GM12878 (cell line): ENCODE results near the gene IGSF23. TPM values are rescaled to one million over a fixed set of nuclear protein-coding genes. Genes with fewer than 3 reads are reported as not detected.

Source experiments
- ATAC-seq: fragments of 200-7000 bp; cut with Tn5 transposase; 3 replicates; pipeline ENCODE4 v1.9.1; 2020; ENCODE audit warnings: mild to moderate bottlenecking, moderate library complexity
- Bru-seq: library from RNA; stranded (reverse); fragments of 400-500 nt; gene quantifications from one replicate; lab custom pipeline; 2021; lab: Mats Ljungman, UMichigan
- BruChase-seq, 2 experiments: library from RNA; stranded (reverse); fragments of 400-500 nt; gene quantifications; one replicate each; lab custom pipeline; 2021; lab: Mats Ljungman, UMichigan
- BruUV-seq: library from RNA; stranded (reverse); fragments of 400-500 nt; replicated peaks from 2 replicates; lab custom pipeline; 2021; lab: Mats Ljungman, UMichigan
- CTCF ChIA-PET: fragments of 300-600 bp; sonication (Branson Sonifier 250); formaldehyde crosslinking; extraction: SDS; loops from one replicate; lab custom pipeline; 2021; ENCODE audit warnings: inconsistent platforms; lab: Yijun Ruan, JAX
- POLR2A ChIA-PET: fragments of 350-600 bp; formaldehyde crosslinking; extraction: SDS; loops from one replicate; lab custom pipeline; 2021; ENCODE audit warnings: inconsistent platforms; lab: Charles Lee
- RAD21 ChIA-PET: fragments of 300-600 bp; sonication (Branson Sonifier 250); formaldehyde crosslinking; loops from one replicate; lab custom pipeline; 2023; ENCODE audit warnings: antibody characterized with exemption; ENCODE audit not compliant: unreplicated experiment; lab: Charles Lee
- SMC1A ChIA-PET: fragments of 300-600 bp; sonication (Branson Sonifier 250); formaldehyde crosslinking; loops from one replicate; lab custom pipeline; 2023; ENCODE audit not compliant: unreplicated experiment, uncharacterized antibody; lab: Charles Lee
- DNase-seq: peaks from one replicate; pipeline ENCODE4 v3.0.0-alpha.2; 2011; ENCODE audit warnings: low read depth, low spot score
- FAIRE-seq: peaks from 3 replicates; lab custom pipeline; 2011; peaks lifted over from hg19 to GRCh38; lab: Jason Lieb, UNC
- H2AFZ ChIP-seq: 2 replicates; pipeline ENCODE4 v1.6.0; 2011; ENCODE audit warnings: low read depth, low read length, control low read depth; ENCODE audit not compliant: control insufficient read depth
- H3K27ac ChIP-seq: 2 replicates; pipeline ENCODE4 v1.5.1; 2011; ENCODE audit warnings: control low read depth; ENCODE audit not compliant: control insufficient read depth, insufficient read depth
- H3K27me3 ChIP-seq, 2 experiments: replicated peaks in 1 of 2; 2 replicates each; pipeline versions ENCODE4 v1.6.0 to v1.6.1; 2011; ENCODE audit warnings: low read length in 1 of 2; ENCODE audit not compliant: control insufficient read depth in 2 of 2, insufficient read depth in 2 of 2
- H3K36me3 ChIP-seq, 2 experiments: 2 replicates each; pipeline ENCODE4 v1.5.1; 2011; ENCODE audit warnings: low read length in 1 of 2; ENCODE audit not compliant: control insufficient read depth in 2 of 2, insufficient read depth in 2 of 2
- H3K4me1 ChIP-seq: 2 replicates; pipeline ENCODE4 v1.6.1; 2011; ENCODE audit warnings: mild to moderate bottlenecking, low read length, moderate library complexity, mixed read lengths; ENCODE audit not compliant: control insufficient read depth, insufficient read depth
- H3K4me2 ChIP-seq: 2 replicates; pipeline ENCODE4 v1.6.0; 2011; ENCODE audit warnings: control low read depth; ENCODE audit not compliant: control insufficient read depth, insufficient read depth
- H3K4me3 ChIP-seq: fragments of 200-600 bp; sonication (generic); 2 replicates; pipeline ENCODE4 v1.5.1; 2016
- H3K79me2 ChIP-seq: 2 replicates; pipeline ENCODE4 v1.6.0; 2011; ENCODE audit warnings: low read length; ENCODE audit not compliant: control insufficient read depth, insufficient read depth
- H3K9ac ChIP-seq: 2 replicates; pipeline ENCODE4 v1.8.0; 2011; ENCODE audit warnings: low read length, control low read depth, mixed read lengths; ENCODE audit not compliant: control insufficient read depth, insufficient read depth
- H3K9me3 ChIP-seq: replicated peaks from 3 replicates; pipeline ENCODE4 v1.5.1; 2011; ENCODE audit warnings: mild to moderate bottlenecking, low read length; ENCODE audit not compliant: control insufficient read depth, insufficient read depth
- H4K20me1 ChIP-seq: 2 replicates; pipeline ENCODE4 v1.6.0; 2011; ENCODE audit not compliant: control insufficient read depth, insufficient read depth
- BRCA1 ChIP-seq: IDR thresholded peaks from 2 replicates; pipeline ENCODE4 v1.6.1; 2011; ENCODE audit warnings: low read depth, low read length, improper control_type of control experiment
- MEF2A ChIP-seq: IDR thresholded peaks from 2 replicates; pipeline ENCODE4 v1.6.1; 2011; ENCODE audit warnings: low read depth, mild to moderate bottlenecking, low read length, moderate library complexity; ENCODE audit not compliant: insufficient read depth
- SREBF2 ChIP-seq: IDR thresholded peaks from 2 replicates; pipeline ENCODE4 v1.6.1; 2012; ENCODE audit warnings: mild to moderate bottlenecking, low read length
- ZNF274 ChIP-seq: IDR thresholded peaks from one replicate; pipeline ENCODE4 v1.8.0; 2011; ENCODE audit not compliant: insufficient read length, insufficient read depth
- WGBS: methylation state at CpG from one replicate; pipeline ENCODE4 v1.1.6; 2016; ENCODE audit warnings: low lambda C conversion rate; ENCODE audit not compliant: insufficient replicate concordance, insufficient coverage; ENCODE audit errors: missing lambda C conversion rate; 5-methylcytosine and 5-hydroxymethylcytosine counted together
- in situ Hi-C: fragments of 300-500 bp; cut with MboI; formaldehyde crosslinking; loops from 9 replicates; pipeline ENCODE4 v1.14.3; 2018; ENCODE audit warnings: mixed read lengths
- intact Hi-C: fragments of 100-400 bp; cut with micrococcal nuclease; formaldehyde crosslinking; loops from one replicate; pipeline ENCODE4 v1.14.2; 2022; ENCODE audit not compliant: unreplicated experiment
- long read RNA-seq, 2 experiments: library from polyadenylated mRNA; unstranded; transcript quantifications; one replicate each; pipeline ENCODE4 v2.0.0, GENCODE V29; 2019 to 2020
- polyA minus RNA-seq, 3 experiments: library from RNA; depleted of rRNA, polyadenylated mRNA; stranded (reverse); fragments of >200 nt; gene quantifications; 2 replicates each; pipeline ENCODE4 v1.2.3, GENCODE V29; 2011
- polyA plus RNA-seq, 11 experiments: library from polyadenylated mRNA; depleted of rRNA in 4 of 11; unstranded in 6 of 11; stranded (reverse) in 5 of 11; fragments of >200 nt; fragmentation: Nextera tagmentation in 4 of 11; fragmentation: Illumina TruSeq in 1 of 11; extraction: Ambion mirVana in 4 of 11; extraction: Trizol in 1 of 11; gene quantifications; 1 replicate in 1 of 11; 2 replicates in 10 of 11; pipeline versions ENCODE4 v1.2.1 to v1.2.3, GENCODE V29; 2011 to 2016; ENCODE audit warnings: inconsistent platforms in 2 of 11, missing spikeins in 2 of 11, low read depth in 1 of 11
- total RNA-seq, 4 experiments: library from RNA; depleted of rRNA in 3 of 4; stranded (reverse); fragments of >200 nt in 3 of 4; fragmentation: Illumina TruSeq in 1 of 4; extraction: Trizol in 1 of 4; gene quantifications; 2 replicates each; pipeline versions ENCODE4 v1.2.1 to v1.2.3, GENCODE V29; 2013 to 2021

IGSF23 gene
- not detected in 2 replicates for total RNA-seq (2013; cell fraction: nucleolus; rRNA removed)
- total RNA-seq (2014; rRNA removed), result not detected in 2 replicates
- not detected in 2 replicates for total RNA-seq (2014; rRNA removed; fragmentation: Illumina TruSeq; extraction: Trizol)
- not detected in 2 replicates for total RNA-seq (2021)
- not detected for polyA plus RNA-seq (2011; ENCODE audit: low read depth)
- polyA plus RNA-seq (2011; rRNA removed), result not detected in 2 replicates
- polyA plus RNA-seq (2011; cell fraction: cytosol; rRNA removed), result not detected in 2 replicates
- polyA plus RNA-seq (2011; cell fraction: nucleus; rRNA removed), result not detected in 2 replicates
- not detected in 2 replicates for polyA plus RNA-seq (2012)
- not detected in 2 replicates for polyA plus RNA-seq (2014; fragmentation: Illumina TruSeq; extraction: Trizol)
- not detected for polyA plus RNA-seq (2014; fragmentation: Nextera tagmentation; extraction: Ambion mirVana)
- polyA plus RNA-seq (2014; rRNA removed), result not detected in 2 replicates
- not detected for polyA plus RNA-seq (2016; fragmentation: Nextera tagmentation; extraction: Ambion mirVana)
- not detected in 2 replicates for polyA minus RNA-seq (2011; rRNA and poly(A)+ RNA removed)
- not detected in 2 replicates for polyA minus RNA-seq (2011; cell fraction: cytosol; rRNA and poly(A)+ RNA removed)
- polyA minus RNA-seq (2011; cell fraction: nucleus; rRNA and poly(A)+ RNA removed), result not detected in 2 replicates
- Bru-seq, nascent RNA, result percentile 3 among the genes with signal in this experiment
- BruChase-seq, experiment 1, labeled RNA remaining after a 6-hour chase, result percentile 4 among the genes with signal in this experiment
- percentile 4 among the genes with signal in this experiment for BruChase-seq, experiment 2, labeled RNA remaining after a 2-hour chase
- long read RNA-seq, experiment 1, result 0 reads
- long read RNA-seq, experiment 2, result 0 reads

GRCh38 chr19:44613295-44614178, at the start of gene IGSF23:
Gene IGSF23, plus strand, starts transcription at chr19:44613563. Its CDS starts 83 bp downstream, at chr19:44613646.
- Histone ChIP-seq H3K79me2 (no peaks in the 10 kb centered on the region), H3K4me2 (no peak within 1 kb of the TSS), H3K36me3 (no peaks in the 10 kb centered on the region), H4K20me1 (no peaks in the 10 kb centered on the region), H3K4me1 (no peaks in the 10 kb centered on the region), H3K4me3 (no peak within 1 kb of the TSS), H3K9me3 (no peaks in the 10 kb centered on the region), H2AFZ (no peak within 1 kb of the TSS), H3K27ac (no peak within 1 kb of the TSS), H3K27me3 (no peaks in the 10 kb centered on the region), H3K9ac (no peak within 1 kb of the TSS)
- in situ Hi-C loops, result no loop called here
- ChIA-PET RAD21 (no interaction called here), POLR2A (no interaction called here), SMC1A (no interaction called here), CTCF (interaction anchor here (0.7 kb wide), 1 partner anchor 25 kb away, joined by 3 read pairs; no protein-coding TSS in a partner anchor)
- intact Hi-C loops, result no loop called here
- DNase-seq, result no peak
- 40% methylated on average over 25 of the region's 25 CpGs for WGBS
- BruUV-seq, result no TSS peak
- ATAC-seq, result no peak
- TF ChIP-seq MEF2A (no peak), BRCA1 (no peak), SREBF2 (no peak), ZNF274 (no peak)
- FAIRE-seq, result no peak
